GM10847 (cell line): Measurements from ENCODE around the gene ARHGEF17.

Experiments used
- POLR2A ChIP-seq: IDR thresholded peaks from 2 replicates; pipeline ENCODE4 v1.6.1; 2011; ENCODE audit not compliant: insufficient read length; ENCODE audit errors: extremely low read depth

The ARHGEF17 gene

DNA sequence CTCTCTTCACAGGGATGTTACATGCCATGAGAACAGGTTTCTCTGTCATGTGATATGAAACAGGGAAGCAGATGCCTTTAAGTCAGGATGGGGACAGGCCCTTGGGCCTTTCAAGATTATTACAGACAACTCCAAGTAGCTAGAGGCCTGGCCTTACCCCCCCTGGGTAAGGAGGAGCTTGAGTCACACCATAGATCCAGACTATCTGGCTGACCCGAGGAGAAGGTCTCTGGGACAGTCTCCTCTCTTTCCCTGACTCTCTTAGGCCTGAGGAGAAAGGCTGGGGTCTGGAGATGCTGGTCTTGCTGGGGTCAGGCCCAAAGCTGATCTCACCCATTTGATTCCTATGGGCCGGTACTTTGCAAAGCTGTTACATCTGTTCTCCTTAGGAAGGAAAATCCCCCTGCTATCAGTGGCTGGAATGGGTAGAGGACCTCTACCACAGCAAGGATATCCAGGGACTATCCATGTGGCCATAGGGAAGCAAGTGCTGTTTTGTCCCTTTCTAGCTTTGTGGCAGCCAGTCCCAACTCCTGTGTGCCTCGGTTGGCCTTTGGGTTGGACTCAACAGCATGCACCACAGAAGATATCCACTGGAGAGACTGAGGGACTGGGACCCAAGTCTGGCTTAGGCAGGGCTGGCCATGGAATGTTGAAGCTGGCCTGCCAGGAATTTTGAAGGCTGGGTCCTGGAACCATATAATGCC lies 93.3 kb downstream of the ARHGEF17 start:
- TF ChIP-seq POLR2A = no peak

DNA sequence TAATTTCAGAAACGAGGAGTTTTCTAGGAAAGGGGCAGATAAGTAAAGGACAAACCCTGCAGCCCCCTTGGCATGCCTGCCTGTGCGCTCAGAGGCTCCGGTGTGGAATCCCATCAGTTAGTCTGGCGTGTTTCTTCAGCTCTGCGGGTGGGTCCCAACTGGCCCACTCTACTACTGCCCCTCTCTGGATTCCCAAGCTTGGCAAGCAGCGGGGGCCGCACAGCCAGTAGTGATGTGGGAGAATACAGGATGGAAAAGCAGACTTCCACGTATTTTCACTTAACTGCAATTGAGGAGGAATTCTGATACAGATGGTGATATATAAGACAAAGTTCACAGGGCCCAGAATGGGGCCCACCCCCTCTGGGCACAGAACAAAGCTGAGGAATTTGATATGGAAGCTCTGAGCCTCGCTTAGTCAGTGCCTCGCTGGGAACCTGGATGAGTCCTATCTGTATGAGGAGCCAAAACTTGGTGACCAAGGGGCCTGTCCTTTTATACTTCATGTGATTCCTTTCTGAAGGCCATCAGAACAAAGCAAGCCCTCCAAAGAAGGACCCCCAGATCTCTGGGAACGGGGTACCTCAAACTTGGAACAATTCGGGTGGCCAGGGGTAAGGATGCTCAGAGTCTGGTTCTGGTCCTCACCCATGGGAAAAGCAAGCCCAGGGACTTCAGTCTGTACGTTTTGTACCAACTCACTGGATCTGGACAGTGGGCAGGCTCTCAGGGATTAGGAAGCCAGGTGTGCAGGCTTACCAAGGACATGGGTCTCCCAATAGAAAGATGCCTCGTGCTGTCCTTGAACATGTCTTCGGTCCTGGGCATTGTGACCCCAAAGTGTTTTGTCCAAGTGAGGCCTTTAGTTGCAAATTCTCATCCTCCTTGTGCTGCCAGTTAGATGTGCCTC lies 94.1 kb downstream of the ARHGEF17 start:
- no peak for TF ChIP-seq POLR2A

DNA sequence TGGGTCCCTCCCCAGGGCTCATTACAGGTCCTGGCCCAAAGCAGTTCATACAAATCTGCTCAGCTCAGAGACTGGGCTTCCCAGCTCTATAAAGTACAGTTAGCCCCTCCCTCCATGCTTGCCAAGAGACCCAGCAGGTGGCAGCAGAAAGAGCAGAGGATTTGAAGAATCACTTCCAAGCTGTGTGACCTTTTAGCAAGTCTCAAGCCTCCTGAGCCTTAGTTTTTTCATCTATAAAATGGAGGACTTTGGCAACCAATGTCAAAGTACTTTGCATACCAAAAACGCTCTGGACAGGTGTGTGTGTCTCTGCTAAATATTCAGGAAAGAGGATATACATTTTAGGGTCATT lies 94.7 kb downstream of the ARHGEF17 start:
- TF ChIP-seq POLR2A = no peak

DNA sequence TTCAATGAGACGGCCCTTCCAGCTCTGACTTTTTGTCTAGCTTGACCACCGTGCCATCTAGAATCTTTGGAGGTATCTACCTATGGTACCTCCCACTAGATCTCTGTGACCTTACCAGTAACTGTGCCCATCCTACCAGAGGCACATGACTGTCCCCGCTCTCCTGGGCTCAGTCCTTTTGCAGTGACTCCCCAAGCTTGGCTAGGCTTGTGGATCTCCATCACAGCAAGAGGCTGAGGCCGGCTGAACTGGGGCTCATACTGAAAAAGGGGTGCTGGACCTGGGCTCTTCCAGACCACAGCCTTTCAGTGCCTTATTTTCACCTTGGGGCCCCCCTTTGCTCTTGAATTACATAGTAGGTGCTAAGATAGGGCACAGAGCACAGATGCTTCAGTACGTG lies 95.5 kb downstream of the ARHGEF17 start:
- no peak for TF ChIP-seq POLR2A

DNA sequence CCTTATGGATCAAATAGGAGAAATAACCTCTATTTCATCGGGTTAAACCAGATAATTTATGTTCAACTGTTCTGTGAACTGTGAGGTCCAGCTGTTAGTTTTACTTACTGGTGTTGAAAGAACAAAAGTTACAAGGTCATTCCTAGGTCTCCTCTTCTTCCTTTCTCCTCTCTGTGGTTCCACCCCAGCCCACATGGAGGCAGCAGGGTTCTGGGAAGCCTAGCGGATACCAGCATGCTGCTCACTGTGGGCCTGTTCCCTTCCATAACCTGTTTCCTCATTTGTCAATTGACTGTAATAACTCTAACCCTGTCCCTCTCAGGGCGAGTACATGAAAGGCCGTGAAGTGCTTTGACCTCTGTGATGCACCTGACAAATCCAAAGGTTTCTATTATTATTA lies 96.0 kb downstream of the ARHGEF17 start:
- TF ChIP-seq POLR2A = no peak

DNA sequence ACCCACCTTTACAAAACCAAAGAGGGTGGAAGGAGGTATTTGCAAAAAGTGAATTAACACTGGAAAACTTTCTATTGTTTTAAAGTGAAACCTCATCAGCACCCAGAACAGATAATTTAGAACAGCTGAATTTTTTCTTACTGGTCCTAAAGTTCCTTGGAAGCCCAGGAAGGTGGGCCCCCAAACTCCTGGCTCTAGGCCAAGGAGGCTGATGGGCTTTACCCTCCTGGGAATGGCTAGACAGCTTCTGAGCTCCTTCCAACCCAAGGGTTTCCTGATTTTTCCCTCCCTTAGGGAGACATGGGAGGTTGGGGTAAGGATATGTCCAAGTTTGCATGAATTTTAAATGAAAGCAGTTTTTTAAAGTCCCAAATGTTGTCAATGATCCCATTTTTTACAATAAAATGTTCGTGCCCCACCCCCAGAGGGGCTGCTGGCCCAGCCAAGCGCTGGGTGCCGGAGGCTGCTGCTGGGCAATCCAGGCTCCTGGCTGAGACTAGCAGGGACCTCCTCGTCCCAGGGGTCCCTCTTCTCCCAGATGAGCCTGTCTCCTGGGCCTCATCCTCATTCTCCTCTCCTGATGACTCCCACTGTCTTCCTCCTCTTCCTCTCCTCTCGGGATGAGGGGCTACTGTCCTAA lies 96.5 kb downstream of the ARHGEF17 start:
- TF ChIP-seq POLR2A = no peak

DNA sequence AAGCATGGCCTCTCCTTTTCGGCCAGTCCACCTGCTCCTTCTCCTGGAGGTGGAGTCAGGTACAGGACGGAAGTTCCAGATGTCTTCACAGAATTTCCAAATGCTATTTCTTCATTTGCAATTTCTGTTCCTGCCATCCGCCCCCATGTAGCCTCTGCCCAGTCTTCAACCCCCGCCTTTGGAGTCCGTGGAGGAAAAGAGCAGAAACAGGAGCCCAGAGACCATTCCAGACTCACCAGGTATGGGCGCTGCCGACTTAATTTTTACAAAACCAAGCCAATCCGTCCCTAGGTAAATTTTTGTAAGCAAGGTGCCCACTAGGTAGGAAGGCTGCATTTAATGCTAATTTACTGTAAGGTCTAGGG lies 97.1 kb downstream of the ARHGEF17 start:
- no peak for TF ChIP-seq POLR2A

DNA sequence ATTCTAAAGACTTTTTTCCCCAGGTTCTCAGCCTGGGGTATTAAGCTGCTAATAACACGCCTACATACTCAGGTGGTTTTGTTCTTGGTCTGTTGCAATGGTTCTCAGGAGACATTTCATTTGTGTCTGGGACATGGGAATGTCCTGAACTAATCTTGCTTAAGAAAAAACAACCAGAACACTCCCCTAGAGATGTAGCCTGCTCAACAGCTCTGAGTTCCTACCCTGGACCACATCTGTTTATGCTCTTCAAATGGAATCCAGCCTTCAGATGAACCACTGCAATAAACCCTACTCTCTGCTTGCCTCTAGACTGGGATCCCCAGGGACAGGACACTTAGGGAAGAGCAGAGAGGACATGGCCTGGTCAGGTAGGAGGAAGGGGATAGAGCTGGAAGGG lies 98.1 kb downstream of the ARHGEF17 start:
- no peak for TF ChIP-seq POLR2A

DNA sequence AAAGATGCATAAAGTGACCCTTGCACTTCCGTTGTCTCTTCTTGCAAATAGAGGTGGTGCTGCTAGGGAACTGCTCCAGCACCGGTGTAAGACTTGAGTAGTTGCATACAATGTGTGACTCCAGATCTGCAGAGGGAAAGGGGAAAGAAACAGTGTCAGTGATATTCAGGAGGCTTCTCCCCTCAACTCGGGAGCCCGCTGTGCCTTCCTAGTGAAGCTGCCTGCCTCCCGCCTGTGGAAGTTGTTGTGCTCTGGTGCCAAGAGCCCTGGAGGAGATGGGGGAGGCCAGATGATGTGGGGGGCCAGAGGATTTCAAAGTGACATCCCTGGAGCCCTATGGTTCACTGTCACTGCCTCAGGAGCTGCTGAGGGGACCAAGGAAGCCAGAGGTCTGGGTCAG lies 98.5 kb downstream of the ARHGEF17 start:
- TF ChIP-seq POLR2A = no peak

DNA sequence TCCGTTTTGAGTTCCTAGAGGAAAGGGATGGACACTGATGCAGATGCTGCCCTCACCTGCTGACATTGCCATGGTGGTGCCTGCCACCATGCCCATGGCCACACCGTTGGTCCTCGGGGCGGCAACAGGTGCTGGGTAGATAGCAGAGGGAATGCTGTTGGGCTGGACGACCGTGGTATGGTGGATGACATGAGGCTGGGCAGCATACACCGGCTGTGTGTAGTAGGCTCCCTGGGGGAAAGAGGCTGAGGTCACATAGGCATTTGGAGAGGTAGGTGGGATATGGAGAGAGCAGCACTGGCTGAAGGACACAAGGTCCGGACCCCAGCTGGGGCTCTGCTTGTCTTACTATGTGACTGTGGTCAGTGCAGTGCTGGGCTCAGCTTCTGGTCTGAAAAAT lies 101.4 kb downstream of the ARHGEF17 start:
- TF ChIP-seq POLR2A = no peak

DNA sequence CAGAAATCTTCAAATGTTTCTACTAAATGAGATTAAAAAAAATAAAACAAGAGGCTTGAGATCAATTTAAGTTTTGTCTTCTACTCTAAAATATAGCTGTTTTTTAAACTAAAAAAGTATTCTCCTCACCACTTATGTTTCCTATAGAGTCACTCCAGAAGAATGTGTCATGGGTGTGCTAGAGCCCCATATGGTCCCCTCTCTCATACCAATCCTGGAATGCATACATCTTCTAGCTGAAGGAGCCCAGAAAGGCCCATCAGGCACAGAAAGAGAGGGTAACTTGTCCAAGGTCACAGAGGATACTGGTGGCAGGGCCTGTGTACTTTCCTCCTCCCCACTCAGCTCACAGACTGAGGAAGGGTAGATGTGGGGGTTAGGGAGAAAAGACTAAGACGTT lies 102.6 kb downstream of the ARHGEF17 start:
- TF ChIP-seq POLR2A = no peak

DNA sequence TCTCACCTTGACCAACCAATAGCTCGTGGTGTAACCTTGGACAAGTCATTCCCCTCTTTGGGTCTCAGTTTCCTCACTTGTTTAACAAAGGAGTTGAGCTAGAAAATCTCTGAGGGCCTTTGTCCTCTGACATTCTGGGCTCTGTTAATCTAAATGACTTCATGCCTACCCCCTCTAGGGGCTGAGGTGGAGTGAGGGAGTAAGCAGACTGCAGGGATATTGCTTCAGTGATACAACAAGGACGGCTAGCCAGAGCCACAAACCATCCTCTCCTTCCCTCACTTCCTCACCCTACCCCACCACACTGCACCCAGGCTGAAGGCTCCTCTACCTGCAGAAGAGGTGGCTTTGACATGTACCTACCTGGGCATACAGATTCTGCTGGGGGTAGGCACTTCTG lies 103.0 kb downstream of the ARHGEF17 start:
- TF ChIP-seq POLR2A = no peak

DNA sequence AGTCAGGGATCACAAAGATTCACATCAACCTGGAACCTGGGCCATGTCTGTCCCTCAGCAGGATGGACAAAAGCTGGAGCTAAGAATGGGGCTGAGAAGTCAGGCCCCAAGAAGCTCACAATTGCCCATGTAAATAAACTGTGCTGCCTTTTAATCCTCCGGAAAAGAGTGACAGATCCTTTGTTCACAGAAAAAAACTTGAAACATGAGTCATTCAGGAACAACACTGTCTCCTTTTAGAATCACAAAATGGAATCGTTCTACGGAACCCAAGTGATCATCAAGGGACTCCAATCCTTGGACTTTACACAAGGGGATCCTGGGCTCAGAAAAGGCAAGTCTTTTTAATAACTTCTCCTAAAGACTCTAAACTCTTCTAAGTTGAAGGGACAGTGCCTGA lies 104.2 kb downstream of the ARHGEF17 start:
- no peak for TF ChIP-seq POLR2A

DNA sequence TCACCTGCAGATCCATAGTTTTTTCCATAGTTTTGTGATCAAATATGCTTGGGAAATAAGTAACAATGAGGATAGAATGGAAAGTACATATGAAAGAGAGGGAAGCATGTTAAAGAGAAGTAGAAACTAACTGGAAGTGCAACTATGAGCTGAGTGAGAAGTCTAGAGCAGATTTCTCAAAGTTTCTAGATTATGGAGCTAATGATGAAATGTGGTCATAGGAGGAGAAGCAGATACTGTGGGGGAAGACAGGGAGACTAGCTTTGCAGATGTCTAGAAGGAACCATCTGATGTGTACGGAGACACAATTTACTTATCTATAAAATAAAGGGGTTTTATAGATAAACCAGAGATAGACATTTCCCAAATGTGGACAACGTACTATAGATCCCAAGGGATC lies 105.2 kb downstream of the ARHGEF17 start:
- no peak for TF ChIP-seq POLR2A

DNA sequence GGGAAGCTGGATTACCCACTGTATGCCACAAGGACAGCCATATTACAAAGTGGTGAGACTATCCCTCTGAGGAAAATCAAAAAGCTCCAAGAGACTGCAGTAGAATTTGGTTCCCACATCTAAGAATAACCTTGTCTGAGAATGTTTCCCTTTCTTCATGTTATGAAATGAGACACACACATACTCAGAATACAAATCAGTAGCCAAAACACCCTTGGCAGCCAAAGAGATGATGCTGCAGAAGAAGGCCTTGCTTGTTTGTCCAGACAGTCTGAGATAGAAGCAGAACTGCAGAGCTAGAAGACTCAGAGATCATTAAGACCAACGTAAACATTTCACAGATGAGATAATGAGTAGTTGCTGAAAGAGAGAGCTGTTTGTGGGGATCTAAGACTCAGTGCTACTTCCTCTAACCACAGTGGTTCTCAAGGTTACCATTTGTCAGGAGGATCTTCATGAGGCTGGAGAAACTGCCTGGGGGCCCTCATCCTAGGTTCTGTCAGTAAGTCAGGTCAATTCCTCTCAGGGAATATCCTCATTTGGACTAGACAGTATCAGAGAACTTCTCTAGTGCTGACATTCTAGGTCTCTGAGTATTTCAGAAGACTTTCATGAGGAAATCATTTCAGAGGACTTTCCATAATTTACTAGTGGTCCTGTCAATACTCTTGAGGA lies 107.0 kb downstream of the ARHGEF17 start:
- TF ChIP-seq POLR2A = no peak

DNA sequence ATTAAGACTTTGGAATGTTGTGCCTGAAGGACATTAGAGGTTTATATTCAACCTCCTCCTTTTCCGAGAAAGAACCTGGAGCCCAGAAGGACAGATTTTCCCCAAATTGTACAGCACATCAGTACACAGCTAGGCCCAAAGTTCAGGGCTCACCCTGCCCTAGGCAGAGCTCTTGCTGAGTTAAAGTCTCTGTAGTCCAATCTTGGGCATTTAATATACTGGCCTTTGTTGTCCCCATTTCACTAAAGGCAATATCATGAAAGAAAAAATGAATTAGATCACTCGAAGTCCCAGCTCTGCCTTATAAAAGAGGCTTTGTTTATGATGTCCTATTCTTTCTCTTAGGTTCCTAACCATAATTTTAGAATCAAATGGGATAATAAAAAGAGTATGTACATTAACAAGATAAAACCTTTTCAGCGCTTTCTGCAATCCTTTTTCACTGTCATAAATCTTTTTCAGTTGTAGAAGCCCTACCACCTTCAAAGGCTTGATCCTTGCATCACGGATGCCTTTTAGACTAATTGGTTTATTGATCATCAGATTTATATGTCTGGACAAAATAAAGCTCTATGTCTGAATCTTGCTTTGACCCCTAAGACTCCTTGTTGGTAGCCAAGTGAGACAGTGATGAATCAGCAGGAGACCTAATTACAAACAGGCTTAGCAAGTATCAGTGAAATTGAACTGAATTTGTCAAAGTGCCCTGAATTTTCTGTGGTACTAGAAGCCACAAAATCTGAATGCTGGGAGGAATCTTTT lies 108.0 kb downstream of the ARHGEF17 start:
- no peak for TF ChIP-seq POLR2A

DNA sequence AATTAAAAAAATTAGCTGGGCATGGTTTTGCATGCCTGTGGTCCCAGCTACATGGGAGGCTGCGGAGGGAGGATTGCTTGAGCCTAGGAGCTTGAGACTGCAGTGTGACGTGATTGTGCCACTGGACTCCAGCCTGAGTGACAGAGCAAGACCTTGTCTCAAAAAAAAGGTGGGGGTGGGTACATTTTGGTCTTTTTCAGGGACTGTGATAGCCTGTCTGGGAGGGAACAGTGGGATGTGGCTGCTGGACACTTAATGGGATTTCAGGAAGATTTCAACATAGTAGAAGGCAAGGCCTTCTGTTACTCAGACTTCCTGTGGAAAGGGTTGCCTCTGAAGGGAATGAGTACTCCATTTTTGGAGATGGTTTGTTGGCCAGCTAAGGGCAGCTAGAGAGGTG lies 108.7 kb downstream of the ARHGEF17 start:
- TF ChIP-seq POLR2A = no peak
